Adrenal gland (tissue), 5 donors: ENCODE data around the gene PDE2A.

Experiments
- CTCF ChIP-seq, 6 experiments: fragments of 450-650 bp in 4 of 6; fragments of 200-600 bp in 2 of 6; sonication (generic) in 1 of 6; IDR thresholded peaks; 1 replicate in 5 of 6; 2 replicates in 1 of 6; pipeline versions ENCODE4 v1.5.1 to v1.8.0; 2016 to 2021; ENCODE audit warnings: antibody characterized with exemption in 6 of 6, mild to moderate bottlenecking in 2 of 6, moderate library complexity in 1 of 6
- POLR2A ChIP-seq, 2 donors: fragments of 450-650 bp; IDR thresholded peaks; one replicate each; pipeline ENCODE4 v1.6.1; 2017; ENCODE audit warnings: antibody characterized with exemption in 2 of 2, mild to moderate bottlenecking in 2 of 2, moderate library complexity in 1 of 2
- donor health status: DM: no; HTN: no; CAD: no.

GRCh38 chr11:72616655-72617054 is 57.6 kb downstream of the PDE2A start:
- TF ChIP-seq POLR2A (IDR thresholded peaks at IDR 0.05), result no peak
- no peak for TF ChIP-seq CTCF (IDR thresholded peaks at IDR 0.05)
